Measurements from ENCODE around the gene DNAJC11. TPM values are rescaled to one million over a fixed set of nuclear protein-coding genes. Genes with fewer than 3 reads are reported as not detected.

The DNAJC11 gene
- total and polyA plus RNA-seq, 5 donors from 2014 or later = 10.4 to 41.4 (median 16.3) TPM

GRCh38 chr1:6622396-6623152 is 79.0 kb downstream of the DNAJC11 start:
- H3K27ac Mint-ChIP-seq = peak overlapping the region in 1 of 3 donors; percentile 23
- H3K4me3 Mint-ChIP-seq = peak overlapping the region in 3 of 4 donors; percentile 36 to 52 (median 47)
- Histone ChIP-seq H3K27me3 (ENCODE audit: control insufficient read depth, insufficient read depth, low read length) (no peaks in the 10 kb centered on the region), H3K27ac (ENCODE audit: insufficient read depth, low read length, poor library complexity, severe bottlenecking) (no peak overlapping the region), H3K9me3 (ENCODE audit: control insufficient read depth in 2 of 2, low read length in 2 of 2) (no peaks in the 10 kb centered on the region), H3K4me1 (ENCODE audit: control insufficient read depth, insufficient read depth, low read length, poor library complexity, severe bottlenecking) (peaks cover 16% of the 10 kb centered on the region), H3K4me3 (ENCODE audit: low read depth, low read length) (no peak overlapping the region), H3K36me3 (ENCODE audit: control insufficient read depth, insufficient read depth, low read length) (peaks cover 22% of the 10 kb centered on the region)
- ATAC-seq (ENCODE audit: low read depth in 2 of 2) (no peak), DNase-seq (no peak)
- peaks cover 13% of the 10 kb centered on the region for H3K36me3 Mint-ChIP-seq
- H3K9me3 Mint-ChIP-seq = no peaks in the 10 kb centered on the region
- peaks cover 3 to 29% (median 15%) of the 10 kb centered on the region in 4 donors for H3K4me1 Mint-ChIP-seq
- peaks cover 4% of the 10 kb centered on the region for H3K27me3 Mint-ChIP-seq

DNA sequence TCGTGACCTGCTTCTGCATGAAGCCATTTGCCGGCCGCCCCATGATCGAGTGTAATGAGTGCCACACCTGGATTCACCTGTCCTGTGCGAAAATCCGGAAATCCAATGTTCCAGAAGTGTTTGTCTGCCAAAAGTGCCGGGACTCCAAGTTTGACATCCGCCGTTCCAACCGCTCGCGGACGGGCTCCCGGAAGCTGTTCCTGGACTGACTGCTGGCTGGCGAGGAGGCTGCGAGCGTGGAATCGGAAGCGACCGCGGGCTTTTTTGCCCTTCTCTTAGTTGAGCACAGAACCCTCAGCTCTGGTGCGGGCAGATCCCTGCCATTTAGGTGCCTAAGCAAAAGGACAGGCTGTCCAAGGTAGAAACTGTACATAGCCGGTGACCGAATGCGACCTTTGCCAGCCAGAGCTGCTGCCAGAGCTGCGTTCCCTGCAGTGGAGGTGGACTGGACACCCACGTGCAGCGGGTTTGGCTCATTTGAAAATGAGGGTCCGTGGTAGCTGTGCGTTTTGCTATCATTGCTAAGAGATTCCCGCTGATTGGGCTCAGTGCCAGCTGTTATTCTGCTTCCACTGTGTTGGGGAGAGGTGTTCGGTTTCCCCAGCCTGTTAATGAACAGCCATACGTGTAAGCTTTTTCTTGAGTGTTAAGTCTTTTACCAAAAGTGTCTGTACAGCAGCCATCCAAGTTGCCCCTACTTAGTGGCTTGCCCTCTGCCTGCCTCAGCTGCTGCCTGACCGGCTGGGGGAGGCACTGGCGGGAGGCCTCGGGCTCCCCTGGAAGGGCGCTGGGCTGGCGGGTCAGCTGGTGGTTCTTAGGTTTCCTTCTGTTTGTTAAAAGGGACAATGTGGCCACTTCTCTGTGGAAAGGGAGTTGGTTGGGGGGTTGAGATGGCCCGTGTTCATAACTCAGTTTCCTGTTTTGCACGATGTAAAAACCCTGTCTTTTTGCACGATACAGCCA is 79.9 kb downstream of the DNAJC11 start:
- Histone ChIP-seq H3K27me3 (ENCODE audit: control insufficient read depth, insufficient read depth, low read length) (no peaks in the 10 kb centered on the region), H3K4me3 (ENCODE audit: low read depth, low read length) (no peak overlapping the region), H3K9me3 (ENCODE audit: control insufficient read depth in 2 of 2, low read length in 2 of 2) (no peaks in the 10 kb centered on the region), H3K4me1 (ENCODE audit: control insufficient read depth, insufficient read depth, low read length, poor library complexity, severe bottlenecking) (peaks cover 16% of the 10 kb centered on the region), H3K36me3 (ENCODE audit: control insufficient read depth, insufficient read depth, low read length) (peaks cover 22% of the 10 kb centered on the region), H3K27ac (ENCODE audit: insufficient read depth, low read length, poor library complexity, severe bottlenecking) (no peak overlapping the region)
- peak overlapping the region in 1 of 3 donors; percentile 38 for H3K27ac Mint-ChIP-seq
- DNase-seq = no peak
- peaks cover 0 to 23% (median 13%) of the 10 kb centered on the region in 4 donors for H3K4me1 Mint-ChIP-seq
- peaks cover 4% of the 10 kb centered on the region for H3K27me3 Mint-ChIP-seq
- H3K9me3 Mint-ChIP-seq = no peaks in the 10 kb centered on the region
- H3K36me3 Mint-ChIP-seq = peaks cover 13% of the 10 kb centered on the region
- no peak overlapping the region for H3K4me3 Mint-ChIP-seq
- ATAC-seq (ENCODE audit: low read depth in 2 of 2) = no peak

DNA sequence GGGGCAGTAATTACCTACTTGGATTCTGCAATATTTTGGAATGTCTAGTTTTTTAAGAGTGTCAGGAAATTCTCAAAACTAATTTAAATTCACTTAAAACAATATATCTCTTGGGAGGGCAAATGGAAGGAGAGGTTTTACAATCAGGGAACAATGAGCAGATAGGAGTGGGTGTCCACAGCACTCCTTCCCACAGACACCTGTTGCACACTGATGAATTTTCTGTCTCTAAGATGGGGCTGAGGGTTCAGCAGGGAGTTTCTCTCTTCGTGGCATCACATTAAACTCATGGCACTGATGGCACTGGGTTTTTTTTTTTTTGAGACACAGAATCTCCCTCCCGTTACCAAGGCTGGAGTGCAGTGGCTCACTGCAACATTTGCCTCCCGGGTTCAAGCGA is 82.6 kb downstream of the DNAJC11 start:
- Mint-ChIP-seq H3K9me3 (no peaks in the 10 kb centered on the region), H3K4me1 (peaks cover 0 to 21% (median 12%) of the 10 kb centered on the region in 4 donors), H3K4me3 (peak overlapping the region in 2 of 4 donors; percentile 56 to 88), H3K27ac (no peak overlapping the region), H3K36me3 (peaks cover 13% of the 10 kb centered on the region), H3K27me3 (peaks cover 4% of the 10 kb centered on the region)
- no peak for ATAC-seq (ENCODE audit: low read depth in 2 of 2)
- peaks cover 22% of the 10 kb centered on the region for H3K36me3 ChIP-seq (ENCODE audit: control insufficient read depth, insufficient read depth, low read length)
- H3K27ac ChIP-seq (ENCODE audit: insufficient read depth, low read length, poor library complexity, severe bottlenecking) = no peak overlapping the region
- no peak for DNase-seq
- no peaks in the 10 kb centered on the region for H3K9me3 ChIP-seq (ENCODE audit: control insufficient read depth in 2 of 2, low read length in 2 of 2)
- no peak overlapping the region for H3K4me3 ChIP-seq (ENCODE audit: low read depth, low read length)
- peaks cover 8% of the 10 kb centered on the region for H3K4me1 ChIP-seq (ENCODE audit: control insufficient read depth, insufficient read depth, low read length, poor library complexity, severe bottlenecking)
- no peaks in the 10 kb centered on the region for H3K27me3 ChIP-seq (ENCODE audit: control insufficient read depth, insufficient read depth, low read length)

DNA sequence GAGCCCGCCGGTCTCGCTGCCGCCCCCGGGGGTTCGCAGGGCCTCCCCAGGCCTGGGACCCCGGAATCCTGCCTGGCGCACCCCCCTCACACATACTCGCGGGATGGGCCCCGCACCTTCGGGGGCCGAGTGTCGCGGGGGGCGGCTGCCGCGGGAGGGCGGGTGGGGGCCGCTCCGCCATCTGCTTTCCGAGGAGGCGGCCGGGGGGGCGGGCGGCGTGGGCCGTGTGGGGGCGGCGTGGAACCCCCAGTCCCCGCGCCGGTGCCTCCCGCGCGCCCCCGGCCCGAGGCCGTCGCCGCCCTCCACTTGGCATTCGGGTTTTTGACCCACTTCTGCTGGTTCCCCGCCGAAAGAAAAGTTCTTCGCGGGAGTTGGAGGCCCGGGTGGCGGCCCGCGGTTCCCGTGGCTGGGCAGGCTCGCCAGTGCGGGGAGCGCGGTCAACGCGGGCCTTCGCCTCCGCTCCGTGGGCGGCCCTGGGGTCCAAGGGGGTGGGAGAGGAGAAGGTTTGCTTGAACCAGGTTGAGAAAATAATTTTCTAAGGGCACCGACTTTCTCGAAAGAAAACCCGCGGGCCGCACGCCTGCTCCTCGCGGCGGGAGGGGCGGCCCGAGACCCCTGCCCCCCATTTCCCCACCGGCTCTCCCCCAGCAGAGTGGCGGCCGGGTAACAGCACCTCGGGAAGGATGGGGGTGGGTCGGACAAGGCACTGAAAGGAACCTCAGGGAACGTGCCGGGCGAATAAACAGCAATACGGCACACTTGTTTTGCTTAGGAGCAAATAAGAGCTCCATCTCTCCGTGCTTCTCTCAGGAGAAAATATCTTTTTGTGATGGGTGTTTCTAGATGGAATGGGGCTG is 86.5 kb downstream of the DNAJC11 start:
- Histone ChIP-seq H3K27me3 (ENCODE audit: control insufficient read depth, insufficient read depth, low read length) (no peaks in the 10 kb centered on the region), H3K9me3 (ENCODE audit: control insufficient read depth in 2 of 2, low read length in 2 of 2) (no peaks in the 10 kb centered on the region), H3K4me1 (ENCODE audit: control insufficient read depth, insufficient read depth, low read length, poor library complexity, severe bottlenecking) (peaks cover 16% of the 10 kb centered on the region), H3K27ac (ENCODE audit: insufficient read depth, low read length, poor library complexity, severe bottlenecking) (peak overlapping the region; percentile 71), H3K4me3 (ENCODE audit: low read depth, low read length) (no peak overlapping the region), H3K36me3 (ENCODE audit: control insufficient read depth, insufficient read depth, low read length) (peaks cover 5% of the 10 kb centered on the region)
- Mint-ChIP-seq H3K9me3 (no peaks in the 10 kb centered on the region), H3K27me3 (no peaks in the 10 kb centered on the region), H3K27ac (peak overlapping the region; percentile 11 to 64 (median 56)), H3K4me3 (peak overlapping the region; percentile 84 to 90 (median 88)), H3K36me3 (peaks cover 3% of the 10 kb centered on the region), H3K4me1 (peaks cover 0 to 35% (median 23%) of the 10 kb centered on the region in 4 donors)
- DNase-seq (no peak), ATAC-seq (ENCODE audit: low read depth in 2 of 2) (no peak)

DNA sequence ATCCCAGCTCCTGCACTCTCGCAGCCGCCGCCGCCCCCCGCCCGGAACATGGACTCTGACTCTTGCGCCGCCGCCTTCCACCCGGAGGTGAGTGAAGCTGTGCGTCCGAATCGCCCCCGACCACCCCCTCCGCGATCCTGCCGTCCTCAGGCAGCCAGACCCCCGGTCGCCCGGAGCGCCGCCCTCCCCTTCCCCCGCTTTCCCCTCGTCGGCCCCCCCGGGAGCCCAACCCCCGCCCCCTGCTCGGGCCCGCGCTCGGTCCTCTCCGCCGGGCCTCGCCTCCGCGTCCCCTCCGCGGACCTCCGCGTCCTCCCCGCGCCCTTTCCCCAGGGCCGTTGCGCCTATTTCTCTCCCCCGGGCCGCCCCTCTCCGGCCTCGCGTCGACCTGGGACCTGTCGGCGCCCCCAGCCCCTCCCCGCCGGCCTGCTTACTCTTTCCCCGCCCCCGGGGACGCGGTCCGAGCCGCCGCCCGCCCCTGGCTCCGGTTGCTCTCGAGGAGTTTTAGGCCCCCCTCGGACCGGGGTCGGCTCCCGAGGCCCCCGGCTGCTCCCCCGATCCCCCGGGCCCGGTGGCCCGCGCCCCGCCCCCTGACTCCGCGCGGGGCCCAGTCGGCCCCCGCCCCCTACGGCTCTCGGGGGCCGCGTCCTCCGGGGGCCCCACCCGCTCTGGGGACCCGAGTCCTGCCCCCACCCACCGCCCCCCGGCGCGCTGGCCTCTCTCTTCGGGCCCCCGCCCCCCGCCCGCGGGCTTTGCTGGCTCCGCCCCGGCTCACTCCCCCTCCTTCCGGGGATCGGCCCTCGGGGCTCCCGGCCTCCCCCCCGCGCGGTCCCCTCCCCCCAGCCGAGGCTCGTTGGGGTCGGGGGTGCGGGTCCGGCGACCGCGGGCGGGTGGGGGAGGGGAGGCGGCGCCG is 87.3 kb downstream of the DNAJC11 start:
- no peak for ATAC-seq (ENCODE audit: low read depth in 2 of 2)
- H3K27ac ChIP-seq (ENCODE audit: insufficient read depth, low read length, poor library complexity, severe bottlenecking) = peak overlapping the region; percentile 71

DNA sequence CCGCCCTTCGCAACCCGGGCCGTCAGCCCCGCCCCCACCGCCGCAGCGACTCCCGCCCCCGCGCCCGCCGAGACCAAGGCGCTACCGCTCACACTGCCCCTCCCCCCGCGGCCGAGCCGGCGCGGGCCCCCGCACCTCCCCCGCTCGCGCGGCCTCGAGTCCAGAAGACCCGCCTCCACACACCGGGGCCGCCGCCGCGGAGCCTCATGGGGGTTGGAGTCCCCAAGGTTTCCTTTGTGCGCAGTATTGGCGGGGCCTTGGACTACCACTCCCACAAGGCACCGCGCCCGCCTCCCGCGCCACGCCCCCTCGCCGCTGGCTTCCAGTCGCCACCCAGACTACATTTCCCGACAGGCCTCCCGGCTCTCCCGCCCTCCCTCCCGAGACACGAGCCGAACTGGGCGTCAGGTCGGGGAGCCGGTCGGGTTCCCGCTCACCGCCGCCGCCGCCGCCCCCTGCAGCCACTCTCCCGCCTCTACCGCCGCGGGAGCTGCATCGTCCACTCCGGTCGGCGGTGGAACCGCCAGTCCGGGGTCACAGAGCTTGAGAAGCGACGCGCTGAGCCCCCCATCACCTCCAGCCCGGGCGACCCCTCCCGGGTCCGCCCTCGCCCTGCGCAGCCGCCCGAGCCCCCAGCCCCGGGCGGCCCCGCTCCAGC is 88.1 kb downstream of the DNAJC11 start, which contains the start of gene PHF13:
Gene PHF13 (plus strand): TSS at position 371 of the 658 bp plus-strand sequence. CDS start 336 bp downstream, outside the sequence.
- peaks cover 0 to 34% (median 20%) of the 10 kb centered on the region in 4 donors for H3K4me1 Mint-ChIP-seq

More for the DNA sequence above, 87.3 kb downstream of the DNAJC11 start:
- no peaks in the 10 kb centered on the region for H3K27me3 Mint-ChIP-seq
- peaks cover 16% of the 10 kb centered on the region for H3K4me1 ChIP-seq (ENCODE audit: control insufficient read depth, insufficient read depth, low read length, poor library complexity, severe bottlenecking)
- peak; percentile 38 to 66 (median 40) for DNase-seq
- no peaks in the 10 kb centered on the region for H3K36me3 ChIP-seq (ENCODE audit: control insufficient read depth, insufficient read depth, low read length)
- no peak overlapping the region for H3K27ac Mint-ChIP-seq
- H3K4me3 ChIP-seq (ENCODE audit: low read depth, low read length) = no peak overlapping the region
- peaks cover 0 to 35% (median 22%) of the 10 kb centered on the region in 4 donors for H3K4me1 Mint-ChIP-seq
- peaks cover 3% of the 10 kb centered on the region for H3K36me3 Mint-ChIP-seq
- H3K27me3 ChIP-seq (ENCODE audit: control insufficient read depth, insufficient read depth, low read length) = no peaks in the 10 kb centered on the region
- H3K9me3 Mint-ChIP-seq = no peaks in the 10 kb centered on the region
- no peaks in the 10 kb centered on the region for H3K9me3 ChIP-seq (ENCODE audit: control insufficient read depth in 2 of 2, low read length in 2 of 2)
- H3K4me3 Mint-ChIP-seq = peak overlapping the region; percentile 7 to 94 (median 92)

More for the DNA sequence above, 88.1 kb downstream of the DNAJC11 start, which contains the start of gene PHF13:
- Mint-ChIP-seq H3K27ac (peak within 1 kb of the TSS; percentile 76 to 96 (median 95)), H3K27me3 (no peaks in the 10 kb centered on the region), H3K9me3 (no peaks in the 10 kb centered on the region), H3K4me3 (peak within 1 kb of the TSS; percentile 94 to 99 (median 94)), H3K36me3 (peaks cover 3% of the 10 kb centered on the region)
- ATAC-seq (ENCODE audit: low read depth in 2 of 2) (peak; percentile 97 to 98), DNase-seq (peak; percentile 99)
- H3K4me1 ChIP-seq (ENCODE audit: control insufficient read depth, insufficient read depth, low read length, poor library complexity, severe bottlenecking) = peaks cover 16% of the 10 kb centered on the region
- no peaks in the 10 kb centered on the region for H3K9me3 ChIP-seq (ENCODE audit: control insufficient read depth in 2 of 2, low read length in 2 of 2)
- peak within 1 kb of the TSS; percentile 71 for H3K27ac ChIP-seq (ENCODE audit: insufficient read depth, low read length, poor library complexity, severe bottlenecking)
- H3K27me3 ChIP-seq (ENCODE audit: control insufficient read depth, insufficient read depth, low read length) = no peaks in the 10 kb centered on the region
- H3K4me3 ChIP-seq (ENCODE audit: low read depth, low read length) = peak within 1 kb of the TSS; percentile 79
- H3K36me3 ChIP-seq (ENCODE audit: control insufficient read depth, insufficient read depth, low read length) = no peaks in the 10 kb centered on the region

Measured in CD4-positive, CD25-positive, alpha-beta regulatory T cell (primary cell).